ENCODE measurements around the gene ZMIZ1.

Gene ZMIZ1

DNA sequence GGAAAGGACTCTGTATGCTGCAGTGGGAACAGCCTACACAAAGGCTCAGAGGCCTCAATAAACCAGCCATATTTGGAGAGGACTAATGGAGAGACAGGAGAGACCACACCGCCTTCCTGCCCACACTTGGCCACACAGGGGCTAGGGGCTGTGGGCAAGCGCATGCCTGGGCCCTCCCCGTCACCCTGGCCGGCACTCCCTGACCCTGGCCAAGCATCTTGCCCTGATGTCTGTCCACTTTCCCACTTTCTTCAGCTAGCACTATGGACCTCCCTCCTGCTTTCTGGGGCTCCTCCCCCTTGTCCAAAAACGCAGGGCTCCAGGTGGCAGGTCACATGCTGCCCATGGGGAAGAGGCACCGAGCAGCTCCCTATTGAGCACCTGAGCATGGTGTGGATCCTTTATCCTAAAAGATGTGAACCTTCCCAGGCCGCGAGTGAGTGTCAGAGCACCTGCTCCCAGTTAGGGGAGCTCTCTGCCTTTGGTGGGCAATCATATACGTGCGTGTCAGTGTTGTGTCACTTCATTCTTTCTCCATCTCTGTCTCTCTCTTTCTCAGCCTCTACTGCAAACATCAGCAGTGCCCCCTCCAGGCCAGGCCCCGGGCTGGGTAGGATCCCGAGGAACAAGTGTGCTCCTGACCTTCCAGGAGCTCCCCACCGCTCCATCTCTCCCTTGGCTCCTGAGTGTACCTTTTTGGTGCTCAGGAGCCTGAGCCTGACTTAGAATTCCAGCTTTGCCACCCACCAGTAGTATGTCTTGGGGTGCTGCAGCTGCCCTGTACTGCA lies 74.0 kb downstream of the ZMIZ1 start:
- Histone ChIP-seq H3K4me3 (ENCODE audit: low read depth in 1 of 5, low read length in 5 of 5) (no peak overlapping the region), H3K9me3 (ENCODE audit: control insufficient read depth in 5 of 5, low read length in 5 of 5) (no peaks in the 10 kb centered on the region), H3K4me1 (ENCODE audit: control insufficient read depth in 5 of 5, insufficient read depth in 5 of 5, low read length in 5 of 5) (peaks cover 39 to 99% (median 95%) of the 10 kb centered on the region in 5 donors), H3K27me3 (ENCODE audit: control insufficient read depth in 5 of 5, insufficient read depth in 4 of 5, low read length in 5 of 5) (no peaks in the 10 kb centered on the region), H3K9ac (ENCODE audit: low read length in 5 of 5) (peak overlapping the region in 1 of 5 donors; percentile 2), H3K27ac (ENCODE audit: low read depth, low read length) (peak overlapping the region; percentile 64), H3K36me3 (ENCODE audit: control insufficient read depth in 5 of 5, insufficient read depth in 5 of 5, low read length in 5 of 5) (peaks cover 0 to 50% (median 34%) of the 10 kb centered on the region in 5 donors)

- H3K9ac ChIP-seq (ENCODE audit: low read length in 5 of 5), result no peak overlapping the region
- H3K36me3 ChIP-seq (ENCODE audit: control insufficient read depth in 5 of 5, insufficient read depth in 5 of 5, low read length in 5 of 5), result peaks cover 0 to 50% (median 34%) of the 10 kb centered on the region in 5 donors
- H3K4me1 ChIP-seq (ENCODE audit: control insufficient read depth in 5 of 5, insufficient read depth in 5 of 5, low read length in 5 of 5), result peaks cover 39 to 99% (median 95%) of the 10 kb centered on the region in 5 donors
Measured at GRCh38 chr10:79143879-79144278, 75.1 kb downstream of the ZMIZ1 start.

GRCh38 chr10:79144351-79145173 lies 75.8 kb downstream of the ZMIZ1 start:
- H3K9ac ChIP-seq (ENCODE audit: low read length in 5 of 5), result peak overlapping the region in 1 of 5 donors; percentile 41
- no peak overlapping the region for H3K4me3 ChIP-seq (ENCODE audit: low read depth in 1 of 5, low read length in 5 of 5)
- no peaks in the 10 kb centered on the region for H3K9me3 ChIP-seq (ENCODE audit: control insufficient read depth in 5 of 5, low read length in 5 of 5)
- peaks cover 0 to 49% (median 34%) of the 10 kb centered on the region in 5 donors for H3K36me3 ChIP-seq (ENCODE audit: control insufficient read depth in 5 of 5, insufficient read depth in 5 of 5, low read length in 5 of 5)
- peak overlapping the region; percentile 99 for H3K27ac ChIP-seq (ENCODE audit: low read depth, low read length)
- no peaks in the 10 kb centered on the region for H3K27me3 ChIP-seq (ENCODE audit: control insufficient read depth in 5 of 5, insufficient read depth in 4 of 5, low read length in 5 of 5)
- H3K4me1 ChIP-seq (ENCODE audit: control insufficient read depth in 5 of 5, insufficient read depth in 5 of 5, low read length in 5 of 5), result peaks cover 40 to 99% (median 95%) of the 10 kb centered on the region in 5 donors

More at GRCh38 chr10:79143879-79144278, 75.1 kb downstream of the ZMIZ1 start:
- H3K9me3 ChIP-seq (ENCODE audit: control insufficient read depth in 5 of 5, low read length in 5 of 5), result no peaks in the 10 kb centered on the region
- H3K4me3 ChIP-seq (ENCODE audit: low read depth in 1 of 5, low read length in 5 of 5), result no peak overlapping the region
- H3K27ac ChIP-seq (ENCODE audit: low read depth, low read length), result no peak overlapping the region
- H3K27me3 ChIP-seq (ENCODE audit: control insufficient read depth in 5 of 5, insufficient read depth in 4 of 5, low read length in 5 of 5), result no peaks in the 10 kb centered on the region

DNA sequence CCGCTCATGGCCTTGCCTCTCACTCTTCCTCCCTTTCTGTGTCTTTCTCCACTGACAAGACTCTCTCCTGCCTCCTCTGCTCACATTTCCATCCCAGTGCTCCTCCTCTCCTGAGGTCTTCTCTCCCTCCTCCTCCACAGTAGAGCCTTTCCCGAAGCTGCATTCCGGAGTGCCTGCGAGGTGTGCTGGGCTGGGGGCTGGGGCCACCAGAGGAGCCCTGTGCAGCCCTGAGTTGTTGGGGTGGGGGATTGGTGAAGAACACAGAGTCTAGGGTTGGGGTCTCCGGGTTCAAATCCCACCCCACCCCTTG lies 76.4 kb downstream of the ZMIZ1 start:
- H3K4me3 ChIP-seq (ENCODE audit: low read depth in 1 of 5, low read length in 5 of 5), result no peak overlapping the region
- peak overlapping the region in 1 of 5 donors; percentile 41 for H3K9ac ChIP-seq (ENCODE audit: low read length in 5 of 5)
- peak overlapping the region; percentile 99 for H3K27ac ChIP-seq (ENCODE audit: low read depth, low read length)
- H3K9me3 ChIP-seq (ENCODE audit: control insufficient read depth in 5 of 5, low read length in 5 of 5), result no peaks in the 10 kb centered on the region
- H3K4me1 ChIP-seq (ENCODE audit: control insufficient read depth in 5 of 5, insufficient read depth in 5 of 5, low read length in 5 of 5), result peaks cover 41 to 99% (median 95%) of the 10 kb centered on the region in 5 donors
- H3K36me3 ChIP-seq (ENCODE audit: control insufficient read depth in 5 of 5, insufficient read depth in 5 of 5, low read length in 5 of 5), result peaks cover 0 to 43% (median 29%) of the 10 kb centered on the region in 5 donors
- no peaks in the 10 kb centered on the region for H3K27me3 ChIP-seq (ENCODE audit: control insufficient read depth in 5 of 5, insufficient read depth in 4 of 5, low read length in 5 of 5)

GRCh38 chr10:79145517-79146470 lies 77.0 kb downstream of the ZMIZ1 start:
- H3K36me3 ChIP-seq (ENCODE audit: control insufficient read depth in 5 of 5, insufficient read depth in 5 of 5, low read length in 5 of 5), result peaks cover 0 to 37% (median 22%) of the 10 kb centered on the region in 5 donors
- peaks cover 44 to 100% (median 99%) of the 10 kb centered on the region in 5 donors for H3K4me1 ChIP-seq (ENCODE audit: control insufficient read depth in 5 of 5, insufficient read depth in 5 of 5, low read length in 5 of 5)
- peak overlapping the region; percentile 16 to 81 (median 68) for H3K9ac ChIP-seq (ENCODE audit: low read length in 5 of 5)

GRCh38 chr10:79146611-79147130 lies 77.9 kb downstream of the ZMIZ1 start:
- Histone ChIP-seq H3K9ac (ENCODE audit: low read length in 5 of 5) (peak overlapping the region; percentile 51 to 81 (median 69)), H3K4me3 (ENCODE audit: low read depth in 1 of 5, low read length in 5 of 5) (peak overlapping the region in 1 of 5 donors; percentile 0), H3K4me1 (ENCODE audit: control insufficient read depth in 5 of 5, insufficient read depth in 5 of 5, low read length in 5 of 5) (peaks cover 42 to 100% (median 100%) of the 10 kb centered on the region in 5 donors), H3K27me3 (ENCODE audit: control insufficient read depth in 5 of 5, insufficient read depth in 4 of 5, low read length in 5 of 5) (no peaks in the 10 kb centered on the region), H3K27ac (ENCODE audit: low read depth, low read length) (peak overlapping the region; percentile 99), H3K9me3 (ENCODE audit: control insufficient read depth in 5 of 5, low read length in 5 of 5) (no peaks in the 10 kb centered on the region), H3K36me3 (ENCODE audit: control insufficient read depth in 5 of 5, insufficient read depth in 5 of 5, low read length in 5 of 5) (peaks cover 0 to 28% (median 17%) of the 10 kb centered on the region in 5 donors)

More at GRCh38 chr10:79145517-79146470, 77.0 kb downstream of the ZMIZ1 start:
- Histone ChIP-seq H3K27me3 (ENCODE audit: control insufficient read depth in 5 of 5, insufficient read depth in 4 of 5, low read length in 5 of 5) (no peaks in the 10 kb centered on the region), H3K27ac (ENCODE audit: low read depth, low read length) (peak overlapping the region; percentile 99), H3K9me3 (ENCODE audit: control insufficient read depth in 5 of 5, low read length in 5 of 5) (no peaks in the 10 kb centered on the region), H3K4me3 (ENCODE audit: low read depth in 1 of 5, low read length in 5 of 5) (no peak overlapping the region)

- Histone ChIP-seq H3K9me3 (ENCODE audit: control insufficient read depth in 5 of 5, low read length in 5 of 5) (no peaks in the 10 kb centered on the region), H3K4me3 (ENCODE audit: low read depth in 1 of 5, low read length in 5 of 5) (peak overlapping the region in 2 of 5 donors; percentile 0 to 15), H3K4me1 (ENCODE audit: control insufficient read depth in 5 of 5, insufficient read depth in 5 of 5, low read length in 5 of 5) (peaks cover 38 to 100% (median 98%) of the 10 kb centered on the region in 5 donors), H3K27me3 (ENCODE audit: control insufficient read depth in 5 of 5, insufficient read depth in 4 of 5, low read length in 5 of 5) (no peaks in the 10 kb centered on the region), H3K36me3 (ENCODE audit: control insufficient read depth in 5 of 5, insufficient read depth in 5 of 5, low read length in 5 of 5) (peaks cover 0 to 22% (median 15%) of the 10 kb centered on the region in 5 donors), H3K9ac (ENCODE audit: low read length in 5 of 5) (peak overlapping the region; percentile 51 to 81 (median 69)), H3K27ac (ENCODE audit: low read depth, low read length) (peak overlapping the region; percentile 99)
Measured at GRCh38 chr10:79147306-79147705, 78.5 kb downstream of the ZMIZ1 start.

DNA sequence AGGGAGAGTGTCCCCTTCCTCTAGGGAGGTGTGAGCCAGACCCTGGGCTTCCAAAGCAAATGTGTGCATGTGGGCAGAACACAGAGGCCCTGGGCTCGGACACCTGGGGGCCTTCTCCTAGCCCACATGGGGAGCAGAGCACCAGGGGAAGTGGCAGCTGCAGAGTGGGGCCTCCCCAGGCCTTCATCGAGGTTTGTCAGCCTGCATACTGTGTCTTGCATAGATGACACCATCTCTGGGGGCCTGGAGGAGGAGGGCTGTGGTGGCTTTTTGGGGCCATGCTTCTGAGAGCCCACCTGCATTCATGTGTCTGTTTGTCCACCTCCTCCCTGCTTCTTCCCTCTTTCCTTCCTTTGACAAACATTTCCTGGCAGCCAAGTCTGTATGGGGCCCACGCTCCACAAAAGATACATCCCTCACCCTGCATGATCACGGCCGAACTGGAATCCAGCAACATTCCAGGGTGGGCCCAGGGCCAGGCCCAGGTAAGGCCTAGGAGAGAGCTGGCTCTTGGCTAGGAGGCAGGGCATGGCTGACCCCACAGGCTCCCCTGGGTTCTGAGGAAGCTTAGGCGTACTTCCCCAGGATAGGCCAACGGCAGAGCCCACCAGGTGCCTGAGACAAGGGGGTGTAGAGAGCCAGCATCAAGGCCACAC lies 79.2 kb downstream of the ZMIZ1 start:
- Histone ChIP-seq H3K27me3 (ENCODE audit: control insufficient read depth in 5 of 5, insufficient read depth in 4 of 5, low read length in 5 of 5) (no peaks in the 10 kb centered on the region), H3K9me3 (ENCODE audit: control insufficient read depth in 5 of 5, low read length in 5 of 5) (no peaks in the 10 kb centered on the region), H3K4me3 (ENCODE audit: low read depth in 1 of 5, low read length in 5 of 5) (peak overlapping the region in 1 of 5 donors; percentile 0), H3K36me3 (ENCODE audit: control insufficient read depth in 5 of 5, insufficient read depth in 5 of 5, low read length in 5 of 5) (peaks cover 0 to 16% (median 9%) of the 10 kb centered on the region in 5 donors), H3K4me1 (ENCODE audit: control insufficient read depth in 5 of 5, insufficient read depth in 5 of 5, low read length in 5 of 5) (peaks cover 38 to 100% (median 98%) of the 10 kb centered on the region in 5 donors), H3K9ac (ENCODE audit: low read length in 5 of 5) (peak overlapping the region; percentile 50 to 81 (median 69)), H3K27ac (ENCODE audit: low read depth, low read length) (peak overlapping the region; percentile 99)
